H1 (cell line): Measurements from ENCODE around the gene ABHD16B. TPM values are rescaled to one million over a fixed set of nuclear protein-coding genes. Genes with fewer than 3 reads are reported as not detected.
A peak's percentile ranks its signal among the peaks of the same experiment; 100 is the strongest.
"Not testable (repeated sequence)": the region's sequence is repeated elsewhere in the genome, so short reads cannot be mapped to it uniquely, and the experiment has no call there.

Experiments used
- CTCF ChIA-PET: fragments of 300-600 bp; sonication (Branson Sonifier 250); formaldehyde crosslinking; loops from one replicate; lab custom pipeline; 2021; ENCODE audit not compliant: partially characterized antibody; lab: Charles Lee
- POLR2A ChIA-PET: fragments of 300-600 bp; sonication (Branson Sonifier 250); formaldehyde crosslinking; loops from one replicate; lab custom pipeline; 2021; ENCODE audit warnings: inconsistent platforms; ENCODE audit not compliant: partially characterized antibody; lab: Charles Lee
- DNase-seq, 2 experiments: peaks; one replicate each; pipeline versions ENCODE4 v3.0.0 to v3.0.0-alpha.2; 2010 to 2022; ENCODE audit warnings: low spot score in 2 of 2, low read depth in 1 of 2, mixed read lengths in 1 of 2
- FAIRE-seq: peaks from 2 replicates; lab custom pipeline; 2011; peaks lifted over from hg19 to GRCh38; lab: Jason Lieb, UNC
- H2AFZ ChIP-seq: 2 replicates; pipeline ENCODE4 v1.8.1; 2012; ENCODE audit warnings: low read length, inconsistent platforms
- H2AK5ac ChIP-seq: 2 replicates; pipeline ENCODE4 v1.6.1; 2013; ENCODE audit warnings: low read depth, low read length
- H2BK120ac ChIP-seq: replicated peaks from 2 replicates; pipeline ENCODE3; 2013; ENCODE audit warnings: low read depth, low read length, inconsistent platforms
- H2BK12ac ChIP-seq: 2 replicates; pipeline ENCODE4 v1.6.1; 2013; ENCODE audit warnings: low read depth, low read length
- H2BK15ac ChIP-seq: 2 replicates; pipeline ENCODE4 v1.6.1; 2013; ENCODE audit warnings: low read length
- H2BK20ac ChIP-seq: 2 replicates; pipeline ENCODE4 v1.6.1; 2013; ENCODE audit warnings: low read length
- H2BK5ac ChIP-seq: 2 replicates; pipeline ENCODE4 v1.6.1; 2013; ENCODE audit warnings: low read depth, low read length
- H3K14ac ChIP-seq: 2 replicates; pipeline ENCODE4 v1.6.1; 2013; ENCODE audit warnings: inconsistent platforms; ENCODE audit not compliant: insufficient read length
- H3K18ac ChIP-seq: 2 replicates; pipeline ENCODE4 v1.6.1; 2013; ENCODE audit warnings: low read length; ENCODE audit errors: extremely low read depth
- H3K23ac ChIP-seq: 2 replicates; pipeline ENCODE4 v1.6.1; 2013; ENCODE audit warnings: inconsistent platforms; ENCODE audit not compliant: insufficient read length
- H3K23me2 ChIP-seq: 2 replicates; pipeline ENCODE4 v1.6.1; 2013; ENCODE audit warnings: low read depth, low read length
- H3K27ac ChIP-seq: 2 replicates; pipeline ENCODE4 v1.6.1; 2011; ENCODE audit warnings: low read depth, low read length, inconsistent platforms
- H3K27me3 ChIP-seq, 4 experiments: replicated peaks in 1 of 4; 1 replicate in 1 of 4; 2 replicates in 3 of 4; pipeline versions ENCODE4 v1.6.1 to v1.8.1; 2011 to 2013; ENCODE audit warnings: low read length in 3 of 4, mild to moderate bottlenecking in 3 of 4, inconsistent platforms in 2 of 4, mixed read lengths in 2 of 4, moderate library complexity in 1 of 4; ENCODE audit not compliant: control insufficient read depth in 3 of 4, insufficient read depth in 3 of 4; ENCODE audit errors: extremely low read depth in 1 of 4
- H3K36me3 ChIP-seq, 4 experiments: 2 replicates each; pipeline versions ENCODE4 v1.6.1 to v1.8.1; 2011 to 2013; ENCODE audit warnings: mild to moderate bottlenecking in 4 of 4, low read length in 3 of 4, moderate library complexity in 2 of 4, control low read depth in 1 of 4, inconsistent platforms in 1 of 4; ENCODE audit not compliant: insufficient read depth in 4 of 4, control insufficient read depth in 2 of 4
- H3K4ac ChIP-seq: replicated peaks from 2 replicates; pipeline ENCODE3; 2013; ENCODE audit warnings: low read length, low read depth, mixed read lengths, inconsistent platforms; ENCODE audit not compliant: insufficient read length
- H3K4me1 ChIP-seq, 4 experiments: replicated peaks in 1 of 4; 1 replicate in 1 of 4; 2 replicates in 3 of 4; pipeline versions ENCODE4 v1.6.1 to v1.8.1; 2011 to 2013; ENCODE audit warnings: low read length in 3 of 4, inconsistent platforms in 2 of 4, mixed read lengths in 1 of 4; ENCODE audit not compliant: insufficient read depth in 4 of 4, control insufficient read depth in 3 of 4
- H3K4me2 ChIP-seq, 2 experiments: 2 replicates each; pipeline versions ENCODE4 v1.6.1 to v1.8.1; 2011 to 2013; ENCODE audit warnings: low read depth in 2 of 2, low read length in 2 of 2, control low read depth in 1 of 2, inconsistent platforms in 1 of 2, mild to moderate bottlenecking in 1 of 2; ENCODE audit not compliant: insufficient read depth in 1 of 2
- H3K4me3 ChIP-seq, 4 experiments: fragments of 200-600, 300-600 bp in 1 of 4; sonication (generic), shearing (Covaris generic), sonication (Bioruptor Twin) in 1 of 4; 2 replicates each; pipeline versions ENCODE4 v1.5.1 to v1.8.1; 2011 to 2016; ENCODE audit warnings: low read length in 4 of 4, low read depth in 3 of 4, control low read depth in 2 of 4, inconsistent platforms in 2 of 4, mild to moderate bottlenecking in 2 of 4, mixed read lengths in 1 of 4, moderate library complexity in 1 of 4; ENCODE audit not compliant: insufficient read depth in 2 of 4; ENCODE audit errors: extremely low read depth in 1 of 4
- H3K56ac ChIP-seq: replicated peaks from 2 replicates; pipeline ENCODE3; 2013; ENCODE audit warnings: low read depth, mild to moderate bottlenecking, mixed read lengths, low read length, inconsistent platforms; ENCODE audit not compliant: insufficient read length
- H3K79me1 ChIP-seq: 2 replicates; pipeline ENCODE4 v1.6.1; 2013; ENCODE audit warnings: low read depth, low read length, control low read depth
- H3K79me2 ChIP-seq, 2 experiments: 2 replicates each; pipeline versions ENCODE4 v1.6.1 to v1.8.1; 2012 to 2013; ENCODE audit warnings: low read length in 2 of 2, mild to moderate bottlenecking in 2 of 2, inconsistent platforms in 1 of 2; ENCODE audit not compliant: insufficient read depth in 2 of 2, control insufficient read depth in 1 of 2
- H3K9ac ChIP-seq, 4 experiments: replicated peaks in 1 of 4; 1 replicate in 1 of 4; 2 replicates in 3 of 4; pipeline versions ENCODE4 v1.6.1 to v1.8.1; 2011 to 2013; ENCODE audit warnings: low read depth in 3 of 4, low read length in 3 of 4, control low read depth in 2 of 4, mild to moderate bottlenecking in 2 of 4, moderate library complexity in 2 of 4, inconsistent platforms in 1 of 4; ENCODE audit errors: extremely low read depth in 1 of 4
- H3K9me3 ChIP-seq, 2 experiments: 2 replicates each; pipeline versions ENCODE4 v1.6.1 to v1.8.1; 2012 to 2013; ENCODE audit warnings: mild to moderate bottlenecking in 2 of 2, moderate library complexity in 2 of 2, control low read depth in 1 of 2, inconsistent platforms in 1 of 2, low read depth in 1 of 2, low read length in 1 of 2, mixed read lengths in 1 of 2; ENCODE audit not compliant: insufficient read depth in 2 of 2
- H4K20me1 ChIP-seq, 2 experiments: replicated peaks in 1 of 2; 2 replicates each; pipeline versions ENCODE3 to v1.8.1; 2011 to 2013; ENCODE audit warnings: inconsistent platforms in 2 of 2, low read length in 2 of 2, mild to moderate bottlenecking in 1 of 2; ENCODE audit not compliant: insufficient read depth in 2 of 2, control insufficient read depth in 1 of 2
- H4K5ac ChIP-seq: 2 replicates; pipeline ENCODE4 v1.6.1; 2013; ENCODE audit warnings: low read length, low read depth, mixed read lengths, inconsistent platforms; ENCODE audit not compliant: insufficient read length
- H4K8ac ChIP-seq: 2 replicates; pipeline ENCODE4 v1.8.0; 2013; ENCODE audit warnings: mild to moderate bottlenecking, moderate library complexity, low read length, inconsistent platforms; ENCODE audit not compliant: insufficient read depth; ENCODE audit errors: extremely low read depth
- H4K91ac ChIP-seq: replicated peaks from 2 replicates; pipeline ENCODE3; 2013; ENCODE audit warnings: low read length, mixed read lengths, inconsistent platforms; ENCODE audit not compliant: insufficient read length
- WGBS, 2 experiments: shearing (Covaris generic) in 1 of 2; methylation state at CpG; one replicate each; pipeline versions ENCODE4 v1.1.6 to v1.1.7; 2013 to 2015; ENCODE audit warnings: low lambda C conversion rate in 2 of 2, mixed read lengths in 2 of 2, inconsistent platforms in 1 of 2, low coverage in 1 of 2, missing lambda C conversion rate in 1 of 2; ENCODE audit not compliant: insufficient replicate concordance in 2 of 2, insufficient coverage in 1 of 2, insufficient read length in 1 of 2; ENCODE audit errors: extremely low coverage in 1 of 2, missing lambda C conversion rate in 1 of 2; 5-methylcytosine and 5-hydroxymethylcytosine counted together
- polyA plus RNA-seq, 7 experiments: library from polyadenylated mRNA; depleted of rRNA in 3 of 7; stranded (reverse) in 5 of 7; unstranded in 2 of 7; fragments of >200 nt in 5 of 7; fragments of 200-250 nt in 2 of 7; gene quantifications; 1 replicate in 5 of 7; 2 replicates in 1 of 7; 4 replicates in 1 of 7; pipeline versions ENCODE4 v1.2.1 to v1.2.3, GENCODE V29; 2011 to 2013; ENCODE audit warnings: missing spikeins in 2 of 7, mixed read lengths in 2 of 7
- total RNA-seq: library from RNA; stranded (reverse); fragmentation: NEBNext Ultra II Directional; extraction: Animal tissue kit (Norgen Biotek cat#: 25700); gene quantifications from 2 replicates; pipeline ENCODE4 v1.2.1, GENCODE V29; 2021

The ABHD16B gene
- total and polyA plus RNA-seq, 2 of the 8 experiments (the other 6 are each of a cell fraction or from before 2014, with no cell fraction given): not detected

DNA sequence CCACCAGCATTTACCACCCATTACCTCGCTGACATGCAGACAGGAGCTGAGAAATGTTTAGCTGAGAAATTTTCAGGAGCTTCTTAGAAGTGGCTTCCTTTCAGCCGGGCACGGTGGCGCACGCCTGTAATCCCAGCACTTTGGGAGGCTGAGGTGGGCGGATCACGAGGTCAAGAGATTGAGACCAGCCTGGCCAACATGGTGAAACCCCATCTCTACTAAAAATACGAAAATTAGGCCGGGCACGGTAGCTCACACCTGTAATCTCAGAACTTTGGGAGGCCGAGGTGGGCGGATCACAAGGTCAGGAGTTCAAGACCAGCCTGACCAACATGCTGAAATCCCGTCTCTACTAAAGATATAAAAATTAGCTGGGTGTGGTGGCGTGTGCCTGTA, 9.8 kb upstream of the ABHD16B start:
- H3K9ac ChIP-seq, H3K23ac ChIP-seq, H3K79me1 ChIP-seq, H2BK5ac ChIP-seq, H3K4me3 ChIP-seq, H3K4ac ChIP-seq, H3K27me3 ChIP-seq, H3K4me2 ChIP-seq, H4K5ac ChIP-seq, H3K9me3 ChIP-seq, FAIRE-seq, H3K14ac ChIP-seq, H2BK15ac ChIP-seq, H3K56ac ChIP-seq, H4K20me1 ChIP-seq, H3K36me3 ChIP-seq, H3K18ac ChIP-seq, DNase-seq, H2AFZ ChIP-seq, H4K91ac ChIP-seq, H3K79me2 ChIP-seq, H2BK20ac ChIP-seq, H3K27ac ChIP-seq, H2AK5ac ChIP-seq, H4K8ac ChIP-seq: not testable (repeated sequence)
- ChIA-PET POLR2A (interaction anchor here (1.3 kb wide), 2 partner anchors 11 to 13 kb away, joined by 3 read pairs; no protein-coding TSS in a partner anchor), CTCF (interaction anchor here (0.7 to 1.2 kb wide), 3 partner anchors 43 to 344 kb away, joined by 3 read pairs; no protein-coding TSS in a partner anchor)
- Histone ChIP-seq H2BK12ac (peak overlapping the region; percentile 2; the same call in 1 of the 2 replicates), H2BK120ac (peak overlapping the region; percentile 15), H3K4me1 (peaks cover 6 to 44% (median 39%) of the 10 kb centered on the region in 4 experiments), H3K23me2 (peaks cover 14% of the 10 kb centered on the region; the same call in 1 of the 2 replicates)
- 91% methylated on average over 14 of the region's 14 CpGs; no CpG with 5 or more reads in 1 of the 2 experiments for WGBS, 2 experiments

DNA sequence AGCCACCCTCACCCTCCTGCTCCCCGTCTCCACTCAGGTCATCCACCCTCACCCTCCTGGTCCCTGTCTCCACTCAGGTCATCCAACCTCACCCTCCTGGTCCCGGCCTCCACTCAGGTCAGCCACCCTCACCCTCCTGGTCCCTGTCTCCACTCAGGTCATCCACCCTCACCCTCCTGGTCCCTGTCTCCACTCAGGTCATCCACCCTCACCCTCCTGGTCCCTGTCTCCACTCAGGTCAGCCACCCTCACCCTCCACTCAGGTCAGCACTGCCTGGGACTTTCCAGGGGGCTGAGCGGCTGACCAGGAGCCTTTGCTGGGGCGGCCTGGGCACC, 7.6 kb upstream of the ABHD16B start:
- 93% methylated on average over 4 of the region's 4 CpGs; no CpG with 5 or more reads in 1 of the 2 experiments for WGBS, 2 experiments
- H3K9ac ChIP-seq, H2BK120ac ChIP-seq, DNase-seq, H3K79me1 ChIP-seq, H3K4me2 ChIP-seq, H3K27me3 ChIP-seq, H3K23me2 ChIP-seq, H3K14ac ChIP-seq, H4K20me1 ChIP-seq, H3K56ac ChIP-seq, H3K23ac ChIP-seq, FAIRE-seq, H3K4me3 ChIP-seq, H2AFZ ChIP-seq, H3K9me3 ChIP-seq, H3K79me2 ChIP-seq, H4K8ac ChIP-seq, H3K36me3 ChIP-seq: not testable (repeated sequence)
- H2BK15ac ChIP-seq: peak overlapping the region; percentile 98; the same call in 1 of the 2 replicates
- peak overlapping the region; percentile 57 for H3K4ac ChIP-seq
- H2BK5ac ChIP-seq: peak overlapping the region; percentile 93
- peak overlapping the region; percentile 97; the same call in 1 of the 2 replicates for H2AK5ac ChIP-seq
- H3K27ac ChIP-seq: peak overlapping the region; percentile 17; the same call in 1 of the 2 replicates
- peak overlapping the region; percentile 93 for H3K18ac ChIP-seq
- H2BK12ac ChIP-seq: peak overlapping the region; percentile 94; the same call in 1 of the 2 replicates
- peak overlapping the region; percentile 6 for H4K5ac ChIP-seq
- ChIA-PET CTCF (interaction anchor here (1.0 to 3.1 kb wide), 3 partner anchors 17 to 120 kb away, joined by 3 to 8 read pairs (median 5); no protein-coding TSS in a partner anchor), POLR2A (interaction anchor here (0.8 to 4.9 kb wide), 3 partner anchors 12 to 161 kb away, joined by 3 to 34 read pairs (median 4); partner anchors contain the start of gene TPD52L2)
- H2BK20ac ChIP-seq: peak overlapping the region; percentile 82; the same call in 1 of the 2 replicates
- H4K91ac ChIP-seq: peak overlapping the region; percentile 63
- peaks cover 0 to 38% (median 32%) of the 10 kb centered on the region in 4 experiments; a peak in 6 of 7 replicates for H3K4me1 ChIP-seq
